Measurements from ENCODE around the gene SCTR.
"Not testable (repeated sequence)": the region's sequence is repeated elsewhere in the genome, so short reads cannot be mapped to it uniquely, and the experiment has no call there.

SCTR gene

DNA sequence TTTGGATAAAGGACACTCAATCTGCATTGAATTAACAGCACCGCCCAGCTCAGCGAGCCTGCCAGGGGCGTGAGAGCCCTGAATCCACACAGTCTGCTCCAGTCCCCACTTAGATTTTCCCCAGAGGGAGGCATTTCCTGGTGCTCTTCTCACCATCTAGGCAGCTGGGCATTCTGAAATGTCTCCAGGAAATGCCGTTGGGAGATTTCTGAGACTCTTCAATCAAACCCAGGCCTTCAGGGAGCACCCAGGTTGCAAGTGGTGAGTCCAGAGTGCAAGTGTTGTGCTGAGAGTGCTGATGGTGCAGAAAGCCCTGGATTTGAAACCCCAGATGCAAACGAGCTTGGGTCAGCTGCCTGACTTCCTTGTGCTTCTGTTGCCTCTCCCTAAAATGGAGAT is 116.1 kb downstream of the SCTR start:
- no peak for DNase-seq (ENCODE audit: low read depth in 2 of 2)

DNA sequence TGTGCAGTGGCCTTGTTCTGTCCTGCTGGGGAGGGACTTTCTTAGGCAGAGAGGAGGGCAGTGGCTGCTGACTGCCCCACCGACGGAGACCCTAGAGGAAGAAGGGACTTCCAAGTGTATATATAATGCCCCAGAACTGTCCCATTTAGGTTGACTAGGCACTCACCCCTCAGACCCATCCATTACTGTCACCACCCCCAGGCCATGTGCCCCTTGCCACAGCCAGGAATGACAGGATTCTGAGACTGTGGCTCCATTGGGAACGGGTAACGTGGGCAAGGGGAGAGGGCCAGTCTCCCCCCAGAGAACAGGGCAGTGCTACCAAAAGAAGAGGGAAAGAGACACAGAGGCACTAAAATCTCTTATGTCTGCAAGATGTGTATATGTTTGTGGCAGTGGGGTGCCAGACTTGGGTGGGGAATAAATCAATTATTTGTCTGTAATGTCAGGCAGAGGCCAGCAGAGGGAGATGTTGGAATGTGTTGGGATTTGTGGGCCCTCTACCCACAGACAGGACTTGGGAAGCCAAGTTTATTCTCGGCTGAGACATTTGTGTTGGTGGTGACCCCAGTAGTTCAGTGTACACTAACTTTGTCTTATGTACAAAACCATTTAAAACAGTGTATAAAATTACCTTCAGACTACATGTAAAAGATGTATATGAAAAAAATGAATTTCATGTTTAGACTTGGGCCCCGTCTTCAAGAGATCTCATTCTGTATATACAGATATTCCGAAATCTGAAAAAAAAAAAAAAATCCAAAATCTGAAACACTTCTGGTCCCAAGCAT is 116.7 kb downstream of the SCTR start:
- DNase-seq (ENCODE audit: low read depth in 2 of 2), result no peak

DNA sequence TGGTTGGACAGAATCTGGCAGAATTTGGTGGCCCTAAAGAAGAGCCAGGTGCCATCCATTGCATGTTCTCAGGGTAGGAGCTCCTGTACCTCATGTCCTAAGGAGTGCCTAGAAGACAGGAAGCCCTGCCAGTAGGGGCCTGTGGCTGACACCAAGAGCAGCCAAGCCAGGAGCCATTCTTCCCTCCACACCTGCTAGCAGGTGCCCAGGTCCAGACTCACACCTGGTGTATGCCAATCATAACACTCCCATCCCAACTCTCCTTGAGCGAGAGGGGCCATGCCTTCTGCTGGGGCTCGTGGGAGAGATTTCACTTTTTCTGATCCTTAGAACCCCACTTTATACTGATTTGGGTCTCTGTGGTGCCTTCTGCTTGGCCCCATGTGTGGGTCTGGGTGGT is 119.1 kb downstream of the SCTR start:
- DNase-seq (ENCODE audit: low read depth in 2 of 2), result no peak

DNA sequence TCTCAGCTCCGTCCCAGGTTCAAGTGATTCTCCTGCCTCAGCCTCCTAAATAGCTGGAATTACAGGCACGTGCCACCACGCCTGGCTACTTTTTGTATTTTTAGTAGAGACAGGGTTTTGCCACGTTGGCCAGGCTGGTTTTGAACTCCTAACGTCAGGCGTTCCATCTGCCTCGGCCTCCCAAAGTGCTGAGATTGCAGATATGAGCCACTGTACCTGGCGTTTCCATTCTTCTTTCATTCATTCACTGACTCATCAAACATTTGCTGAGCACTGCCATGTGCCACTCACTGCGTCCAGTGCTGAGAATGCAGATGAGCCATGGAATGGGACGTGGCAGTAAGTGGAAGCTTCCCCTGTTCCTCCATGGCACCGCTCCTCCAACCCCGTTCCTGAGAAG is 120.7 kb downstream of the SCTR start:
- not testable (repeated sequence) for DNase-seq (ENCODE audit: low read depth in 2 of 2)

DNA sequence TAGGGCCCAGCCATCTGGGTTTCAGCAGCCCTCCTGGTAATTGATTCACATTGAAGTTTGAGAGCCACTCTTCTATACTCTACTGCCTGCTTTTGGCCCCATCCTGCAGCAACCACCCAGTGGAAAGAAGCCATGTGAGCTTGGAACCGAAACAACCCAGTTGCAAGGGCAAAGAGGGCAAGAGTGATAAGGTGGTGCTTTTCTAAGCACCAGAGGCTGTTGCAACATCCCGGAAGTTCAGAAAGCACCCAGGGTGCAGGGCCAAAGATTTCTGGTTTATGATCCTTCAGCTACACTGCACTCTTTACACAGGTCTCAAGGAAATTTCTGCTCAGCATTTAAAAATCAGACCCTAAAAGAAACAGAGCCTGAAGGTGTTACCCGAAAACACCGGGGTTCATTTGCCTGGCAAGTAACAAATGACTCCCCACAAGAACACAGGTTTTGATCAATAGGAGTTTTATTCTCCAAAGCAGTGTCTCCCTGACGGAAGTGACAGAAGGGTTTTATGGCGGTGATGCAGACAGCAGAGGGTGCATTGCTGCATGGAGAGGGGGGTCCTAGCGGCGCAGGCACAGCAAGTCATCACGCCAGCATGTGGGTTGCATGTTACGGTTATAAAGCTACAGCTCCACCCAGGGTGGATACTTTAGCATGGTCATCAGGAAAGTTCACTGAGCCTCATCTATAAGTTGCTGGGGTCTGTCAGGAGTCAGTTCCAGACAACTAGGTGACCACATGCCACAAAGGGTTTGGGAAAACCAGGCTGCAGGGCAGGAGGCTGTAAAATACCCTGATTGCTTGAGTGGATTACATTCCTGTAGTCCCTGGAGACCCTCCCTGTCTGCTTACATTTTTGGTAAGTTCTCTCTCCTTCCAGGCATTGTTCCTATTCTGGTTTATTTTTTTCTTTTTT is 121.4 kb downstream of the SCTR start:
- no peak for DNase-seq (ENCODE audit: low read depth in 2 of 2)

DNA sequence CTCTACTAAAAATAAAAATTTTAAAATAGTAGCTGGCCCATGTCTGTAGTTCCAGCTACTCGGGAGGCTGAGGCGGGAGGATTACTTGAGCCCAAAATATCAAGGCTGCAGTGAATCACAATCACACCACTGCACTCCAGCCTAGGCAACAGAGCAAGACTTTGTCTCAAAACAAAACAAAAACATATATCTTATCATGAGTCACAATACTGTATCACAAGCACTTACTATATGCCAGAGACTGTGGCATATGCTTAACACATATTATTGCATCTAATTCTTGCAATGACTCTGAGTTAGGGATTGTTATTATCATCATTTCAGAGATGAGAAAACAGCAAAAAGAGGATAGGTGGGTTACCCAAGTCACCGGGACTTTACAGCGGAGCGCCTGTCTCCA is 122.2 kb downstream of the SCTR start:
- DNase-seq (ENCODE audit: low read depth in 2 of 2), result no peak

DNA sequence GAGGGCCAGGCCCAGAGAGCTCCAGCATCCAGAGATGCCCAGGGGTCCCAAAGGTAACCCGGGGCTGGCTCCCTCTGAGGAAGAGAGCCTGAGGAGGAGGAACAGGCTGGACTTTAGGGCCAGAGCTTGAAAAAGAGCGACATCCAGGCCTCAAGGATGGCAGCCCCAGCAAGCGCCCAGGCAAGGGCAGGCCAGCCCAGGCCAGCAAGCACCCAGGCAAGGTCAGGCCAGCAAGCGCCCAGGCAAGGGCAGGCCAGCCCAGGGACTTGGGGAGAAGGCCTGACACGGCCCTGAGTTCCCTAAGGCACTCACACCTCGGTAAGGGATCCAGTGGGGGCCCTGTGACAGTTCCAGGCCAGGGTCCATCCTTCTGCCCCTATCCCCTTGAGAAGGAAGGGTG is 127.1 kb downstream of the SCTR start:
- DNase-seq (ENCODE audit: low read depth in 2 of 2), result no peak

DNA sequence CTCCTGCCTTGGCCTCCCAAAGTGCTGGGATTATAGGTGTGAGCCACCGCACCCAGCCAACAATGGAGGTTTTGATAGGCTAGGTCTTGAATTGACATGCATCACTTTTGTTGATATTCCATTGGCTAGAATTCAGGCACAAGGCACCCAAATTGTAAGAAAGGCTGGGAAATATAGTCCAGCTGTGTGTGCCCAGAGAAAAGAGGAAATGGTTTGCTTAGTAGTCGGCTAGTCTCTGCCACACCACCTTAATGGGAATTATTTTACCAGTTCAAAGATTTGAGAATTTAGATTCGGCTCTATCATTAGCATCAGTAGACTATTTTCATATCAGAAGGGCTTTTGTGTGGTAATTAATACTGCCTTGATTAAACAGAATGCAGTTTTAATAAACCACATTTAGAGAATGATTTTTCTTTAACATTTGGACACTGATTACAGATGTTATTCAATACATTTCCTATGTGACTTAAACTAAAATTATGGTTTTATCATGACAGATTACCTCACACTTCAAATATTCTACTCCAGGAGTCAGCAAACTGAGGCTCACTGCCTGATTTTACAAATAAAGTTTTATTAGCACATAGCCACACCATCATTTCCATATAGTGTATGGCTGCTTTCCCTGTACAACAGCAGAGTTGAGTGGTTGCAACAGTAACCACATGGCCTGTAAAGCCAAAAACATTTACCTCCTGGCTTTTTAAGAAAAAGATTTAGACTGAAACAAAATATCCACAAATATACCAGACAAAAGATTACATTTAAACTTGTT is 130.1 kb downstream of the SCTR start:
- no peak for DNase-seq (ENCODE audit: low read depth in 2 of 2)
